Endothelial cell of umbilical vein (primary cell): ENCODE measurements around the gene ORC6. TPM values are rescaled to one million over a fixed set of nuclear protein-coding genes. Genes with fewer than 3 reads are reported as not detected.

Source experiments
- BruUV-seq: library from RNA; stranded (reverse); fragments of 400-500 nt; replicated peaks from 2 replicates; lab custom pipeline; 2021; lab: Mats Ljungman, UMichigan
- CTCF ChIA-PET: fragments of 300-600, 350-600 bp; sonication (Branson Sonifier 250); formaldehyde crosslinking; loops from one replicate; lab custom pipeline; 2021; ENCODE audit warnings: antibody characterized with exemption, inconsistent platforms; lab: Charles Lee
- POLR2A ChIA-PET: fragments of 300-600, 350-600 bp; sonication (Branson Sonifier 250); formaldehyde crosslinking; loops from one replicate; lab custom pipeline; 2021; ENCODE audit warnings: antibody characterized with exemption, inconsistent platforms; lab: Charles Lee
- DNase-seq: peaks from one replicate; pipeline ENCODE4 v3.0.0-alpha.2; 2011; ENCODE audit warnings: low read depth, low spot score
- FAIRE-seq: peaks from 2 replicates; lab custom pipeline; 2011; peaks lifted over from hg19 to GRCh38; lab: Jason Lieb, UNC
- H2AFZ ChIP-seq: 2 replicates; pipeline ENCODE4 v1.6.0; 2012; ENCODE audit warnings: low read depth, low read length, control low read depth, inconsistent platforms
- H3K27ac ChIP-seq: 2 replicates; pipeline ENCODE4 v1.5.1; 2011; ENCODE audit warnings: low read depth, mild to moderate bottlenecking, control low read depth, low read length, moderate library complexity; ENCODE audit not compliant: insufficient read depth
- H3K27me3 ChIP-seq, 2 experiments: 2 replicates each; pipeline versions ENCODE4 v1.6.0 to v1.6.1; 2011; ENCODE audit warnings: low read length in 2 of 2, mixed read lengths in 1 of 2; ENCODE audit not compliant: control insufficient read depth in 2 of 2, insufficient read depth in 2 of 2
- H3K36me3 ChIP-seq, 2 experiments: 2 replicates in 1 of 2; 3 replicates in 1 of 2; pipeline ENCODE4 v1.5.1; 2011; ENCODE audit warnings: low read length in 2 of 2, mild to moderate bottlenecking in 1 of 2, moderate library complexity in 1 of 2; ENCODE audit not compliant: control insufficient read depth in 2 of 2, insufficient read depth in 2 of 2; ENCODE audit errors: extremely low read depth in 1 of 2
- H3K4me1 ChIP-seq: 3 replicates; pipeline ENCODE4 v1.5.1; 2011; ENCODE audit warnings: mild to moderate bottlenecking, low read length; ENCODE audit not compliant: control insufficient read depth, insufficient read depth; ENCODE audit errors: extremely low read depth
- H3K4me2 ChIP-seq: 2 replicates; pipeline ENCODE4 v1.6.1; 2011; ENCODE audit warnings: low read length, control low read depth, mixed read lengths; ENCODE audit not compliant: insufficient read depth
- H3K4me3 ChIP-seq, 3 experiments: fragments of 200-600 bp in 1 of 3; sonication (generic), shearing (Covaris generic) in 1 of 3; replicated peaks in 1 of 3; 2 replicates each; pipeline ENCODE4 v1.5.1; 2011 to 2016; ENCODE audit warnings: control low read depth in 3 of 3, low read length in 3 of 3, mild to moderate bottlenecking in 2 of 3, inconsistent platforms in 1 of 3, low read depth in 1 of 3, moderate library complexity in 1 of 3; ENCODE audit not compliant: insufficient read depth in 1 of 3
- H3K79me2 ChIP-seq: 2 replicates; pipeline ENCODE4 v1.6.0; 2012; ENCODE audit warnings: low read length, inconsistent platforms; ENCODE audit not compliant: control insufficient read depth, insufficient read depth
- H3K9ac ChIP-seq: replicated peaks from 2 replicates; pipeline ENCODE3; 2011; ENCODE audit warnings: low read length, control low read depth; ENCODE audit not compliant: insufficient read depth; ENCODE audit errors: extremely low read depth
- H3K9me1 ChIP-seq: replicated peaks from 3 replicates; pipeline ENCODE4 v1.6.0; 2011; ENCODE audit warnings: mild to moderate bottlenecking, low read length; ENCODE audit not compliant: control insufficient read depth, insufficient read depth; ENCODE audit errors: extremely low read depth
- H3K9me3 ChIP-seq: replicated peaks from 2 replicates; pipeline ENCODE4 v1.5.1; 2012; ENCODE audit warnings: low read length, inconsistent platforms; ENCODE audit not compliant: control insufficient read depth, insufficient read depth
- H4K20me1 ChIP-seq: replicated peaks from 2 replicates; pipeline ENCODE3; 2011; ENCODE audit warnings: mild to moderate bottlenecking, low read length; ENCODE audit not compliant: control insufficient read depth, insufficient read depth; ENCODE audit errors: extremely low read depth
- FOS ChIP-seq: IDR thresholded peaks from 2 replicates; pipeline ENCODE4 v1.6.1; 2011; ENCODE audit warnings: mild to moderate bottlenecking, low read length, moderate library complexity, borderline replicate concordance; ENCODE audit not compliant: insufficient read depth
- GATA2 ChIP-seq: IDR thresholded peaks from 2 replicates; pipeline ENCODE4 v1.7.0; 2011; ENCODE audit warnings: low read depth, mild to moderate bottlenecking, moderate library complexity, mixed read lengths, low read length; ENCODE audit not compliant: insufficient read length, insufficient read depth
- JUN ChIP-seq: IDR thresholded peaks from 2 replicates; pipeline ENCODE4 v1.6.1; 2011; ENCODE audit warnings: borderline replicate concordance, low read depth; ENCODE audit not compliant: insufficient read length, insufficient read depth
- MAX ChIP-seq: IDR thresholded peaks from 2 replicates; pipeline ENCODE4 v1.6.1; 2011; ENCODE audit not compliant: insufficient read depth, insufficient read length
- MYC ChIP-seq: IDR thresholded peaks from one replicate; pipeline ENCODE4 v1.6.1; 2011; ENCODE audit warnings: mild to moderate bottlenecking, low read depth, low read length
- POLR2A ChIP-seq: IDR thresholded peaks from 2 replicates; pipeline ENCODE4 v1.6.1; 2012; ENCODE audit warnings: low read depth, mild to moderate bottlenecking, control low read depth, low read length
- POLR2AphosphoS5 ChIP-seq: IDR thresholded peaks from 2 replicates; pipeline ENCODE4 v1.6.1; 2012; ENCODE audit warnings: low read depth, mild to moderate bottlenecking, control low read depth, low read length, moderate library complexity; ENCODE audit not compliant: insufficient read depth
- dilution Hi-C: fragments of 300-500 bp; cut with MboI; formaldehyde crosslinking; loops from one replicate; pipeline ENCODE4 v1.15.0; 2019; ENCODE audit warnings: low sequenced_read_pairs; ENCODE audit not compliant: extremely low pct_ligation_motif_present
- intact Hi-C: fragments of 100-400 bp; cut with micrococcal nuclease; formaldehyde crosslinking; loops from one replicate; pipeline ENCODE4 v1.10.0; 2022
- polyA plus RNA-seq, 4 experiments: library from polyadenylated mRNA; depleted of rRNA in 3 of 4; stranded (reverse) in 3 of 4; unstranded in 1 of 4; fragments of >200 nt; gene quantifications; 2 replicates each; pipeline versions ENCODE4 v1.2.1 to v1.2.3, GENCODE V29; 2011 to 2012; ENCODE audit warnings: missing spikeins in 1 of 4
- total RNA-seq: library from RNA; stranded (reverse); gene quantifications from 2 replicates; pipeline ENCODE4 v1.2.3, GENCODE V29; 2021
- TF ChIP-seq, protein P1 (sequence below), 2 donors: IDR thresholded peaks; 1 replicate in 1 of 2; 2 replicates in 1 of 2; pipeline ENCODE4 v1.5.1; 2011; ENCODE audit warnings: low read length in 2 of 2, mild to moderate bottlenecking in 2 of 2, moderate library complexity in 2 of 2, control low read depth in 1 of 2, inconsistent platforms in 1 of 2, low read depth in 1 of 2; ENCODE audit not compliant: insufficient read depth in 1 of 2; ENCODE audit errors: extremely low read depth in 1 of 2

Gene ORC6
- total and polyA plus RNA-seq, 2 donors (not counting 3 experiments of a cell fraction or from before 2014, with no cell fraction given): 15.9 to 31.1 TPM

DNA sequence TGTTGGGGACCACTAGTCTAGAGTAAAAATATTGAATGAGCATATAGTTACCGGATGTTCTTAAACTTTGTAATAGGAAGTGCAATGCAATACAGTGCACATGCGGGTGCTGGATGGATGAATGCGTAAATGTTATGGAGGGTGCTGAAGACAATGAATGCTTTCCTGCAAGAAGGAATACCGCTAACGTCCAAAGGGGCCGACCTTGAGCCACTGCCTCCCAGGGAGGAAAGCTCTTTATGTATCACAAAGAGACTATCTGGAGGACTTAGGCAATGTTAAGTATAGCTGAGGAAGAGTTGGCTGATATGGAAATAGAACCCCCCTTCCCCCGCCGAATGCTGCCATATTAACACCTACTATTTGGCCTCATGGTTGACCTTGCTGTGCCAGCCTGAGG is 40.8 kb upstream of the ORC6 start:
- Histone ChIP-seq H3K79me2 (no peaks in the 10 kb centered on the region), H3K9me1 (no peaks in the 10 kb centered on the region), H3K9ac (no peak overlapping the region), H4K20me1 (no peaks in the 10 kb centered on the region), H2AFZ (no peak overlapping the region), H3K27me3 (no peaks in the 10 kb centered on the region), H3K4me3 (no peak overlapping the region), H3K9me3 (no peaks in the 10 kb centered on the region), H3K4me2 (no peak overlapping the region), H3K36me3 (no peaks in the 10 kb centered on the region), H3K4me1 (no peaks in the 10 kb centered on the region), H3K27ac (no peak overlapping the region)
- ChIA-PET POLR2A (no interaction called here), CTCF (no interaction called here)
- intact Hi-C loops (no loop called here), dilution Hi-C loops (no loop called here)
- DNase-seq (no peak), FAIRE-seq (no peak)
- no TSS peak for BruUV-seq
- TF ChIP-seq MAX (no peak), POLR2A (no peak), GATA2 (no peak), MYC (no peak), JUN (no peak), POLR2AphosphoS5 (no peak), FOS (no peak)
- TF ChIP-seq, protein P1, sequence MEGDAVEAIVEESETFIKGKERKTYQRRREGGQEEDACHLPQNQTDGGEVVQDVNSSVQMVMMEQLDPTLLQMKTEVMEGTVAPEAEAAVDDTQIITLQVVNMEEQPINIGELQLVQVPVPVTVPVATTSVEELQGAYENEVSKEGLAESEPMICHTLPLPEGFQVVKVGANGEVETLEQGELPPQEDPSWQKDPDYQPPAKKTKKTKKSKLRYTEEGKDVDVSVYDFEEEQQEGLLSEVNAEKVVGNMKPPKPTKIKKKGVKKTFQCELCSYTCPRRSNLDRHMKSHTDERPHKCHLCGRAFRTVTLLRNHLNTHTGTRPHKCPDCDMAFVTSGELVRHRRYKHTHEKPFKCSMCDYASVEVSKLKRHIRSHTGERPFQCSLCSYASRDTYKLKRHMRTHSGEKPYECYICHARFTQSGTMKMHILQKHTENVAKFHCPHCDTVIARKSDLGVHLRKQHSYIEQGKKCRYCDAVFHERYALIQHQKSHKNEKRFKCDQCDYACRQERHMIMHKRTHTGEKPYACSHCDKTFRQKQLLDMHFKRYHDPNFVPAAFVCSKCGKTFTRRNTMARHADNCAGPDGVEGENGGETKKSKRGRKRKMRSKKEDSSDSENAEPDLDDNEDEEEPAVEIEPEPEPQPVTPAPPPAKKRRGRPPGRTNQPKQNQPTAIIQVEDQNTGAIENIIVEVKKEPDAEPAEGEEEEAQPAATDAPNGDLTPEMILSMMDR (IDR thresholded peaks at IDR 0.05; ENCODE audit: extremely low read depth in 1 of 2, insufficient read depth in 1 of 2, low read depth in 1 of 2, low read length in 2 of 2): no peak
